Fibroblast of the conjunctiva (primary cell): ENCODE results near the gene SCAMP4.

ENCODE experiments used
- DNase-seq: peaks from one replicate; pipeline ENCODE4 v3.0.0-alpha.2; 2010; ENCODE audit warnings: low read depth

The SCAMP4 gene

GRCh38 chr19:1912760-1913505, 7.7 kb downstream of the SCAMP4 start:
- no peak for DNase-seq

DNA sequence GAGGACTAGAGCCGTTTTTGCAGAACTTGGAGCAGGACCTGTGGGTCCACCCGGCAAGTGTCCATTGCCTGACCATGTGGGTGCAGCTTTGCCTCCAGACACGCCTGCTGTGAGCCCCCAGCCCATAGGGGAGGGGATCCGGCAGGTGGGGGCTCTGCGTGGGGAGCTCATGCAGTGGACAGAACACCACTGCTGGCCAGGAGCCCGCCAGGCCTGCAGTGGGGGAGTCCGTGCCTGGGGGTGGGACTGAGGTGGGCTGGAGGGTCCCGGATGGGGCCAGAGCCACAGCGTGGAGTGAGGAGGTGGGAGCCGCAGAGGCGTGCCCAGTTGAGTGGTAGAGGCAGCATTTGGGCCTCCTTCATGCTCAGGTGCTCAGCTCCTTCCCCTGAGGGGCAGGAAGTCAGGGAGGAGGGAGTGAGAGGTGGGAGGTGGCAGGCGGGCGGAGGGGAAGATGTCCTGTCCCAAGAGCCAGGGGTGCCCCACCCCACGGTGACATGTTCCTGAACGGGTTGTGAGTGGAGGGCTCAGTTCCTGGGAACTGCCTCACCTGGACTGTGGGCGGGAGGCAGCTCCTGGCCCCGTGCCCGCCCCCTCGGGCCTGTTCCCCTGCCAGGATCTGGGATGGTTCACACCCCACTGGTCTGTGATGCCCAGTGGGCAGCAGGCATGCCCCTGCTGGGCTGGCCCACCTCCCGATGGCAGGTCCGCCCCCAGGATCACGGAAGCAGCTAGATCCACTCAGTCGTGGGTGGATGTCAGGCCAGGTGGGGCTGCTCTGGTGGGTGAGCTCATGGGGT, 8.8 kb downstream of the SCAMP4 start:
- no peak for DNase-seq

GRCh38 chr19:1914826-1915341, 9.7 kb downstream of the SCAMP4 start:
- no peak for DNase-seq

DNA sequence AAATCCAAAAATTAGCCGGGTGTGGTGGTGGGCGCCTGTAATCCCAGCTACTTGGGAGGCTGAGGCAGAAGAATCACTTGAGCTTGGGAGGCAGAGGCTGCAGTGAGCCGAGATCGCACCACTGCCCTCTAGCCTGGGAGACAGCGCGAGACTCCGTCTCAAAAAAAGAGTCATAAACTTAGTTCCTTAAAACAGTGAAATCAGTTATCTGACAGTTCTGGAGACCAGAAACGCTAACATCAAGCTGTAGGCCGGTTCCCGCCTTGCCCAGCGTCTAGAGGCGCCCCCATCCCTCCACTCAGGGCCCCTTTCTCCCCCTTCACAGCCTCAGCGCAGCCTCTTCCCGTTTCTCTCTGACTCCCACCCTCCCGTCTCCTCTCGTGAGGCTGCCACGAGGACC, 11.9 kb downstream of the SCAMP4 start:
- no peak for DNase-seq

DNA sequence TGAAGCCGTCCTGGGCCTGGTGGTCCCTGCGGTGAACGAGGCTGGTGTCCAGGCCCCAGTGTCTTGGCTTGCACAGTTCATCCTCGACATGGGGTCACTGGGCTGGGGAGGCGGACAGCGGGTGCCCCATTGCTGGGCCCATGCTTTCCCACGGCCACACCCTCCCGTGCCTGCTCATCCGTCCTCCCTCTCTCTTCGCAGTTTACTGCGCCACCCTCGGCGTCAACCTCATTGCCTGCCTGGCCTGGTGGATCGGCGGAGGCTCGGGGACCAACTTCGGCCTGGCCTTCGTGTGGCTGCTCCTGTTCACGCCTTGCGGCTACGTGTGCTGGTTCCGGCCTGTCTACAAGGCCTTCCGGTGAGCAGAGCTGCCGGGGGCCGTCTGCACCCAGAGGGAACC, 12.7 kb downstream of the SCAMP4 start:
- DNase-seq: no peak

DNA sequence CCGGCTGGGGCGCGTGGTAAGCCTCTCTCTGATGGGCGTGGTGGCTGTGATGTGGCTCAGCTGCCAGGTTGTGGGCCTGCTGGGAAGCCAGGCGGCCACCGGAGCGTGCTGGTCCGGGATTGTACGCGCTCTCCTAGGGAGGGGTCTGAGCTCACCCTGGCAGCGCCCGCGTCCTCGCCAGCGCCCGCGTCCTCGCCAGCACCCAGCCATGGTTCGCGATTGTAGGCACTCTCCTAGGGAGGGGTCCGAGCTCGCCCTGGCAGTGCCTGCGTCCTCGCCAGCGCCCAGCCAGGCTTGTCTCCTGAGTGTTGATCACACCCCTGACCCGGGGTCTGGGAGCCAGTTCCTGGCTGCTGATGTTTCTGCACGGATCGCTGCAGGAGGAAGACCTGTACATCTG, 13.8 kb downstream of the SCAMP4 start:
- no peak for DNase-seq

- no peak for DNase-seq
Observed at GRCh38 chr19:1920644-1921043, 15.4 kb downstream of the SCAMP4 start.

DNA sequence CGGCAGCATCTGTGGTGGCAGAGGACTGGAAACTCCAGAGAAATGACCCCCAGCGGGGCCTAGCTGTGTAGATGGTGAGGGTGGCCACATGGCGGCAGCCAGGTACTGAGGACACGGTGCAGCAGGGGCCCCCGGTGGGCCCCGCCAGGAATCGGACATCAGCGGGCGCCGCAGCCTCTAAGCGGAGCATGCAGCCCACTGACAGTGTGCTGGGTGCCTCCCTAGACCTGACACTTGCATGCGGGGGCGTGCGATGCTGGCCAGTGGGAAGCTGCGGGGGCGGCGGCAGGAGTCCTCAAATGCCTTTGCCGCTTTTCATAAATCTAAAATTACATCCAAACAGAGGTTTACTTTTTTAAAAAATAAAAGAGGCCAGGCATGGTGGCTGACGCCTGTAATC, 16.1 kb downstream of the SCAMP4 start:
- DNase-seq: no peak

DNA sequence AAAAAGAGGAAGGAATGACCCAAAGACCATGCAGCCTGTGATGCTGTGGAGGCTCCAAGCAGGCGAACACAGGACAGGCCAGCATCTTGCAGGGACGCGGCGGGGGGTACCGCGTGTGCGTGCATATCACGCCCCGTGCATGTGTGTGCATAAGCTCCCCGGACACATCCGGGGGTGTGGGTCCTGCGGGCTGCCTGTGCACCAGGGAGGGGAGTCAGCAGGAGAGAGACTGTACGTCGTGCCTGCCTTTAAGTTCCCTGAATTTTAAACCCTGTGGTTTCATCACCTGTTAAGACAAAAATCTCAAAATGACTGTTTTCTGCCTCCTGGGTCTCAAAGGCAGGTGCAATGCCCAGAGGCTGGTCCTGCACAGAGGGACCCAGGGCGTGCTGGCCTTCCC, 16.6 kb downstream of the SCAMP4 start:
- DNase-seq: no peak

GRCh38 chr19:1922803-1923202, 17.6 kb downstream of the SCAMP4 start:
- no peak for DNase-seq

- no peak for DNase-seq
Observed at GRCh38 chr19:1923319-1923718, 18.1 kb downstream of the SCAMP4 start.

- DNase-seq: no peak
Observed at GRCh38 chr19:1924320-1924961, 19.2 kb downstream of the SCAMP4 start.

- DNase-seq: no peak
Observed at GRCh38 chr19:1925544-1925943, 20.3 kb downstream of the SCAMP4 start.

DNA sequence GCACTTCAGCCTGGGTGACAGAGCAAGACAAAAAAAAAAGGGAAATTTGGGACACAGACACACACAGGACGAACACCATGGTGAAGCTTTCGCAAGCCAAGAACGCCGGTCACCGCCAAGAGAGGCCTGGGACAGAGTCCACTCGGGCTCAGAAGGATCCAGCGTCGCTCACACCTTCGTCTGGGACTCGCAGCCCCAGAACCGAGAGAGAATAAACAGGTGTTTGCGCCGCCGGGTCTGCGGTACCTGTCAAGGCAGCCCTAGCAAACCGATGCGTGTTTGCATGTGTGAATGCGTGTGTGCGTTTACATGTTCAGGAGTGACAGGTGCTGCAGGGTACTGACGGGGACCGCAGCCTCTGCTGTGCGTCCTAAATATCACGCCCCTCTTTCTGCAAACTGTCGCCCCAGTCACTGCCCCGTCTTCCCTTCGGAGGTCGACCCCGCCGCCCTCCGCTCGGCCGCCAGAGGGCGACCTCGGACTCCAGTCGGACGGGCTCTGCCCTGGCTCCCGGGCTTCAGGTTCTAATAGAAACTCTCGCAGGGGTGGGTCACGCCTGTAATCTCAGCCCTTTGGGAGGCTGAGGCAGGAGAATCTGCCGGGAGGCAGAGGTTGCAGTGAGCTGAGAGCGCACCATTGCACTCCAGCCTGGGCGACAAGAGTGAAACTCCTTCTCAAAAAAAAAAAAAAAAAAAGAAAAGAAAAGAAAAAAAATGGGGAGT, 24.0 kb downstream of the SCAMP4 start:
- DNase-seq: peak; percentile 43

DNA sequence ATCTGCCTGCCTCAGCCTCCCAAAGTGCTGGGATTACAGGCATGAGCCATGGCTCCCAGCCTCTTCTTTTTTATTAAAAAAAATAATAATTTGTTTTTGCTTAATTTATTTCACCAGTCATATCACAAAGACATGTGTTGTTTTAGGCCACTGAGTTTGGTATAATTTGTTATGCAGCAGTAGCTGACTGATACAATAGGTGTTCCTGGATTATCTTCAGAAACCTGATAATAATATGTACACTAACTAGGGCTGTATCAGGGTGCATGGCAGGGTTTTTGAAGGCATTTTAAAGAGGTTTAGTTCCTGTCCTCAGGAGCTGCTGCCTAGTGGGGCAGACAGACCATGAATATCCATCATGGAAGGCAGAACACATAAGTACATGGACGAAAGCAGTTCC, 26.2 kb downstream of the SCAMP4 start:
- no peak for DNase-seq

- DNase-seq: no peak
Observed at GRCh38 chr19:1932395-1932794, 27.2 kb downstream of the SCAMP4 start.

GRCh38 chr19:1933244-1933643, 28.0 kb downstream of the SCAMP4 start:
- no peak for DNase-seq

DNA sequence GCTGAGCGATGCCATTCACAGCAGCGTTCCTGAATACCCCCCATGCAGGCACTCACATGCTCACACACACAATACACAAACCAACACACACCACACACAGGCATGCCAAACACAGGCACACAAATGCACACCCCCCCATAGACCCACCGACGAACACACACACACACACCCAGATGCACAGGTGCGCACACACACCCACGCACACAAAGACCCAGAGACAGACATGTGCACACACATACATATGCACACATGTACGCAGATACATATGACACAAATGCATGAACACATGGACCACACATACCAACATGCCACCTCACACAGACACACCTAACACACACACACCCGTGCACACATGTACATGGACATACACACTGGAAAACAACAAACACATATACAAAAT, 28.7 kb downstream of the SCAMP4 start:
- DNase-seq: no peak

DNA sequence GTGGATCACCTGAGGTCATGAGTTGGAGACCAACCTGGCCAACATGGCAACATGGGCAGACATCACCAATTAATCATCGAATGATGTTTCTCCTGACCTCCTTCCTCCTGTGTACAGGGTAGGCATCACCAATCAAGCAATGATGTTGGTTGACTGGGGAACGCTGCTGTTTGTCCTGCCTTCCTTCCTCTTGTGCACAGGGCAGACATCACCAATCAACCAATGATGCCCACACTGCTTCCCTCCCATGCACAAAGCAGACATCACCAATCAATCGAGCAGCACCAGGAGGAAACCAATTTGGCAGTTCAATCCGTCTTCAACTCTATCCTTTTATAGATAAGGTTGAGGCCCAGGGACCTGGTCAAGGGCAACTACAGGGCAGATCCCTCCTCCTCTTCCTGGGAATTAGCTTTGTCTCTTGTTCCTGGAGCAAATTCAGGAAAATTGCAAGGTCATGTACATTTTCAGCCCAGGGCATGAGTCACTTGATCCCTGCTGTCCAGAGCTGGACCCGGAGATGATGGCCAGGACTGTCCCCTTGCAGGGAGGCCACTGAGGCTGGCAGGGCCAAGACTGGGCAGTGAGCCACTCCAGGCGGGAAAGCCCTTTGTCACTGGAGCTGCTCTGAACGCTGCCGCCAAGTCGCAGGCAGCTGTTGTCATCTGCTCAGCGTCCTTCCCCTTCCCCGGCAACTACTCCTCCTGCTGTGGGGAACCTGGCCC, 30.4 kb downstream of the SCAMP4 start:
- DNase-seq: no peak

GRCh38 chr19:1936430-1936829, 31.2 kb downstream of the SCAMP4 start:
- no peak for DNase-seq

DNA sequence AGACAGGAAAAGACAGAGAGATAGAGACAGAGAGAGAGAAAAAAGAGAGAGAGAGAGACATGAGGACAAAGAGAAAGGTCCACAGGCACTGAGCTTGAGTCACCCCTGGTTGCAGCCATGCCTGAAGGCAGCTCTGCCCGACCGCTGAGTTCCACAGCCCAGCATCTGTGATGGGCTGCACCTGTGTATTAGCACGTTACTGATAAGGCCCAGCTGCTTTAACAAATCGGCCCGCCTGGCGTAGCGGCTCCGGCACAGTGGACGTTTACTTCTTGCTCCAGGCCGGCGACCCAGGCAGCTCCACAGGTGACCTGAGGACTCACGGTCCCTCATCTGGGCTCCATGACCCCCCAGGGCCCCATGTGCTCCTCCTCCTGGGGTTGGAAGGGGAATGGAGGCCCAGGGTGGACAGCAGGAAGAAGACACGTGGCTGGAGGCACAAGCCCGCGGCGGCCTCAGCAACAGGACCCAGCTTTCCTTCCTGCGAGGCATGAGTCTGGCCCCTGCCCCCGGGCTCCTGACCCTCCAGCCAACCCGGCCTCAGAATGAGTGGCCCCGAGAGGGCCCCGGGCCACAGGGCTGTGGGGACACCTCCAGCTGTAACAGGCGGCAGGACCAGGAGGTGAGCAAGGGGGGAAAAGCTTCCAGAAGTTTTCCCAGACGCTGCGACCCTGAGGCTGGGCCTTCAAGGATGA, 31.9 kb downstream of the SCAMP4 start:
- no peak for DNase-seq
